Thoracic aorta (tissue), 2 donors: Measurements from ENCODE around the gene RASA3. TPM values are rescaled to one million over a fixed set of nuclear protein-coding genes. Genes with fewer than 3 reads are reported as not detected.

ENCODE experiments used
- ATAC-seq: fragments of 150-250 bp; one replicate; pipeline ENCODE4 v1.8.0; 2017; ENCODE audit warnings: low read depth; ENCODE audit not compliant: insufficient number of reproducible peaks, low FRiP score
- DNase-seq: peaks from one replicate; pipeline ENCODE4 v3.0.0-alpha.2; 2020; ENCODE audit warnings: low spot score
- H3K27ac ChIP-seq, 2 donors: fragments of 200-600 bp; sonication (generic); 1 replicate in 1 of 2; 2 replicates in 1 of 2; pipeline ENCODE4 v1.5.1; 2016; ENCODE audit warnings: mild to moderate bottlenecking in 2 of 2, moderate library complexity in 2 of 2
- H3K27me3 ChIP-seq: fragments of 200-600 bp; sonication (generic); replicated peaks from 2 replicates; pipeline ENCODE4 v1.6.0; 2016; ENCODE audit warnings: mild to moderate bottlenecking; ENCODE audit not compliant: insufficient read depth
- H3K36me3 ChIP-seq: fragments of 200-600 bp; sonication (generic); one replicate; pipeline ENCODE4 v1.5.1; 2016
- H3K4me1 ChIP-seq, 2 donors: fragments of 200-600 bp; sonication (generic); 1 replicate in 1 of 2; 2 replicates in 1 of 2; pipeline versions ENCODE4 v1.5.1 to v1.6.0; 2016; ENCODE audit warnings: low read depth in 2 of 2, mild to moderate bottlenecking in 1 of 2; ENCODE audit not compliant: control insufficient read depth in 1 of 2
- H3K4me3 ChIP-seq: fragments of 200-600 bp; sonication (generic); 2 replicates; pipeline ENCODE4 v1.5.1; 2016; ENCODE audit warnings: mild to moderate bottlenecking
- H3K9me3 ChIP-seq: fragments of 200-600 bp; sonication (generic); 2 replicates; pipeline ENCODE4 v1.5.1; 2016
- CTCF ChIP-seq: fragments of 200-600 bp; sonication (generic); IDR thresholded peaks from one replicate; pipeline ENCODE4 v1.5.1; 2019; ENCODE audit warnings: antibody characterized with exemption
- total RNA-seq, 2 donors: library from RNA; depleted of rRNA; stranded (reverse); fragments of >200 nt; gene quantifications; one replicate each; pipeline versions ENCODE4 v1.1.0 to v1.2.3, GENCODE V29; 2016

Gene RASA3
- total RNA-seq, 2 donors from 2014 or later, result 38.9 to 48.6 TPM

- no peaks in the 10 kb centered on the region for H3K36me3 ChIP-seq
- TF ChIP-seq CTCF, result no peak
- DNase-seq (peak; percentile 1), ATAC-seq (no peak)
- H3K27ac ChIP-seq, result no peak overlapping the region
- no peaks in the 10 kb centered on the region for H3K9me3 ChIP-seq
- H3K27me3 ChIP-seq, result no peaks in the 10 kb centered on the region
- H3K4me3 ChIP-seq, result no peak overlapping the region
- peaks cover 11 to 19% of the 10 kb centered on the region in 2 donors for H3K4me1 ChIP-seq
Observed at GRCh38 chr13:113967729-113968462, 164.5 kb downstream of the RASA3 start.

GRCh38 chr13:113967206-113967720 is 165.2 kb downstream of the RASA3 start:
- Histone ChIP-seq H3K27me3 (no peaks in the 10 kb centered on the region), H3K4me1 (peaks cover 11 to 19% of the 10 kb centered on the region in 2 donors), H3K36me3 (no peaks in the 10 kb centered on the region), H3K4me3 (no peak overlapping the region), H3K9me3 (no peaks in the 10 kb centered on the region), H3K27ac (no peak overlapping the region)
- no peak for ATAC-seq
- no peak for TF ChIP-seq CTCF
- DNase-seq, result peak; percentile 0

- H3K36me3 ChIP-seq, result no peaks in the 10 kb centered on the region
- DNase-seq (no peak), ATAC-seq (no peak)
- peaks cover 7 to 13% of the 10 kb centered on the region in 2 donors for H3K4me1 ChIP-seq
- H3K9me3 ChIP-seq, result no peaks in the 10 kb centered on the region
- H3K27ac ChIP-seq, result no peak overlapping the region
- TF ChIP-seq CTCF, result no peak
- H3K4me3 ChIP-seq, result no peak overlapping the region
- no peaks in the 10 kb centered on the region for H3K27me3 ChIP-seq
Observed at GRCh38 chr13:113965968-113966884, 166.2 kb downstream of the RASA3 start.

- H3K36me3 ChIP-seq, result no peaks in the 10 kb centered on the region
- DNase-seq (no peak), ATAC-seq (no peak)
- H3K9me3 ChIP-seq, result no peaks in the 10 kb centered on the region
- H3K4me3 ChIP-seq, result no peak overlapping the region
- H3K4me1 ChIP-seq, result peaks cover 1 to 5% of the 10 kb centered on the region in 2 donors
- no peaks in the 10 kb centered on the region for H3K27me3 ChIP-seq
- TF ChIP-seq CTCF, result no peak
- no peak overlapping the region for H3K27ac ChIP-seq
Observed at GRCh38 chr13:113965383-113965874, 167.0 kb downstream of the RASA3 start.
